ENCODE measurements around the gene RRBP1.

GRCh38 chr20:17627101-17627955, 54.7 kb downstream of the RRBP1 start:
- TF ChIP-seq CTCF (IDR thresholded peaks at IDR 0.05) (no peak), POLR2A (IDR thresholded peaks at IDR 0.05) (no peak)
